BE2C (cell line): Measurements from ENCODE around the gene CACNA1B.

ENCODE experiments used
- DNase-seq: peaks from one replicate; pipeline ENCODE4 v3.0.0-alpha.2; 2020
- H3K27me3 ChIP-seq: fragments of 250-450 bp; sonication (Bioruptor Pico); 2 replicates; pipeline ENCODE4 v1.5.1; 2020; ENCODE audit warnings: mild to moderate bottlenecking
- H3K36me3 ChIP-seq: fragments of 250-450 bp; sonication (Bioruptor Pico); 2 replicates; pipeline ENCODE4 v1.5.1; 2020; ENCODE audit warnings: mild to moderate bottlenecking
- H3K4me1 ChIP-seq: fragments of 250-450 bp; sonication (Bioruptor Pico); 2 replicates; pipeline ENCODE4 v1.5.1; 2020
- H3K4me3 ChIP-seq: 2 replicates; pipeline ENCODE4 v1.5.1; 2011; ENCODE audit warnings: low read depth, low read length
- H3K9me3 ChIP-seq: fragments of 250-450 bp; sonication (Bioruptor Pico); 2 replicates; pipeline ENCODE4 v1.5.1; 2020
- TF ChIP-seq, protein P1 (sequence below): IDR thresholded peaks from 2 replicates; pipeline ENCODE4 v1.5.1; 2012; ENCODE audit warnings: mild to moderate bottlenecking, low read depth, low read length

The CACNA1B gene

DNA sequence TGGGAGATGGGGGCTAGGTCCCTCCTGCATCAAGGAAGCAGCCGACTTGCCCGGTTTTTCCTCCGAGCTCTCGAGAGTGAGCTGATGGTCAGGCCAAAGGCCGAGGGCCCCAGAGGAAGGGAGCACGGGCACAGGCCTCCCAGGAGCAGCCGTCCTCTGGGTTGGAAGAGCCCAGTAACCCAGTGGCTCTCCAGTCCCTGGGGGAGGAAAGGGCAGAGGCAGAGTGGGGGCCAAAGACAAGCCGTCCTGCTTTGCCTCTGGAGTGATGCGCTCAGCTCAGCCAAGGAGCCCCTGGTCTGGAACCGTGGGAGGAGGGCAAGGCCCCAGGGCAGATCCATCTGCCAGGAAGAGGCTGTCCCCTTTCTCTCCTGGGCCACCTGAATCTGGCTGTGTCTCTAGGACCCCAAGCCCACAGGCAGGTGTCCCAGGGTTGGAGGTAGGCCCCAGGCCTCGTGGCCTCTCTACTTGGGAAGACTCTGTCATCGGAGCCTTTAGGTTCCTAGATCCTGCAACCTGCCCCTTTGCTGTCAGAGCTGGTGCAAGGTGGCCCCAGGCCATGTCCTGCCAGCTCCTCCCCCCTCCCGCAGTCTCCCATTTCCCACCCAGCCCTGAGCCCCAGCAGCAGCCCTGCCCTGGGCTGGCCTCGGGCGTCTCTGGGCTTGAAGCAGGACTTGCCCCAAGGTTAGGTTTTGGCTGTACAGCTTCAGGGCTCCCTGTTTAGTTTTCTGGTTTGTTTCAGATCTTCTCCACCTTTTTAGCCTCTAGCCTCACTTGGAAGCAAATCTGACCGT, 224.1 kb downstream of the CACNA1B start:
- Histone ChIP-seq H3K27me3 (no peaks in the 10 kb centered on the region), H3K9me3 (no peaks in the 10 kb centered on the region), H3K4me3 (no peak overlapping the region), H3K36me3 (no peaks in the 10 kb centered on the region), H3K4me1 (no peaks in the 10 kb centered on the region)
- no peak for DNase-seq
- TF ChIP-seq, protein P1, sequence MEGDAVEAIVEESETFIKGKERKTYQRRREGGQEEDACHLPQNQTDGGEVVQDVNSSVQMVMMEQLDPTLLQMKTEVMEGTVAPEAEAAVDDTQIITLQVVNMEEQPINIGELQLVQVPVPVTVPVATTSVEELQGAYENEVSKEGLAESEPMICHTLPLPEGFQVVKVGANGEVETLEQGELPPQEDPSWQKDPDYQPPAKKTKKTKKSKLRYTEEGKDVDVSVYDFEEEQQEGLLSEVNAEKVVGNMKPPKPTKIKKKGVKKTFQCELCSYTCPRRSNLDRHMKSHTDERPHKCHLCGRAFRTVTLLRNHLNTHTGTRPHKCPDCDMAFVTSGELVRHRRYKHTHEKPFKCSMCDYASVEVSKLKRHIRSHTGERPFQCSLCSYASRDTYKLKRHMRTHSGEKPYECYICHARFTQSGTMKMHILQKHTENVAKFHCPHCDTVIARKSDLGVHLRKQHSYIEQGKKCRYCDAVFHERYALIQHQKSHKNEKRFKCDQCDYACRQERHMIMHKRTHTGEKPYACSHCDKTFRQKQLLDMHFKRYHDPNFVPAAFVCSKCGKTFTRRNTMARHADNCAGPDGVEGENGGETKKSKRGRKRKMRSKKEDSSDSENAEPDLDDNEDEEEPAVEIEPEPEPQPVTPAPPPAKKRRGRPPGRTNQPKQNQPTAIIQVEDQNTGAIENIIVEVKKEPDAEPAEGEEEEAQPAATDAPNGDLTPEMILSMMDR = no peak

DNA sequence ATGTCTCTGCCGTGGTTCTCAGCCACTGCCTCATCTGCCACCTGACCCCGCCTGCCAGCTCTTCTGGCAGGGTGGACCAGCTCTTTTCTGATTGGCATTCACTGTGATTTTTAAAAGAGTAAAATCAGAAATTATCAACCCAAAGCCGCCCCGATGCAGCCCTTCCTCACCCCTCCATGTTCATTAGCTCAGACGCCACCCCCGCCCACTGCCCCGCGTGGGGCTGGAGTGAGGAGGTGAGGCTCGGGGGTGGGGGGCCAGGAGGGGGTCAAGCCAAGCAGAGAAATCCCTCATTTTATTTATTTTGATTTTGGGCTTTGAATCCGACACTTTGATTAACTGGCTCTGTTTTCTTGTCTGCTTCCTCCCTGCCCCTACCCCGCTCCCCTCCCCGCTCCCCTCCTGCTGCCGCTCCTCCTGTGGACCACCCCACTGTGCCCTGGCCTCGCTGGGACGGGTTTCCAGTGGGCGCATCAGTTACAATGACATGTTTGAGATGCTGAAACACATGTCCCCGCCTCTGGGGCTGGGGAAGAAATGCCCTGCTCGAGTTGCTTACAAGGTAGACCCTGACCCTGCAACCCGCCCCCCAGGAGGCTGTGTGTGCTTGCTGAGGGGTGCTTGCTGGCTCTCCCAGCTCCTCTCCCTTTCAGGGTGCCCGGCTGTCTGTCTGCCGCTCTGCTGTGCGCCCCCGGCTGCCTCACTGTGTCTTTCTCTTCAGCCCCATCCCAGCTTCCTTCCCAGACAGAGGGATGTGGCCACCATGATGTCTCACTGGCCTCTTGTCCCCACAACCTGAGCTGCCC, 224.9 kb downstream of the CACNA1B start:
- no peaks in the 10 kb centered on the region for H3K4me1 ChIP-seq
- H3K4me3 ChIP-seq = no peak overlapping the region
- H3K9me3 ChIP-seq = no peaks in the 10 kb centered on the region
- TF ChIP-seq, protein P1 = no peak
- no peaks in the 10 kb centered on the region for H3K36me3 ChIP-seq
- H3K27me3 ChIP-seq = no peaks in the 10 kb centered on the region
- DNase-seq = no peak

DNA sequence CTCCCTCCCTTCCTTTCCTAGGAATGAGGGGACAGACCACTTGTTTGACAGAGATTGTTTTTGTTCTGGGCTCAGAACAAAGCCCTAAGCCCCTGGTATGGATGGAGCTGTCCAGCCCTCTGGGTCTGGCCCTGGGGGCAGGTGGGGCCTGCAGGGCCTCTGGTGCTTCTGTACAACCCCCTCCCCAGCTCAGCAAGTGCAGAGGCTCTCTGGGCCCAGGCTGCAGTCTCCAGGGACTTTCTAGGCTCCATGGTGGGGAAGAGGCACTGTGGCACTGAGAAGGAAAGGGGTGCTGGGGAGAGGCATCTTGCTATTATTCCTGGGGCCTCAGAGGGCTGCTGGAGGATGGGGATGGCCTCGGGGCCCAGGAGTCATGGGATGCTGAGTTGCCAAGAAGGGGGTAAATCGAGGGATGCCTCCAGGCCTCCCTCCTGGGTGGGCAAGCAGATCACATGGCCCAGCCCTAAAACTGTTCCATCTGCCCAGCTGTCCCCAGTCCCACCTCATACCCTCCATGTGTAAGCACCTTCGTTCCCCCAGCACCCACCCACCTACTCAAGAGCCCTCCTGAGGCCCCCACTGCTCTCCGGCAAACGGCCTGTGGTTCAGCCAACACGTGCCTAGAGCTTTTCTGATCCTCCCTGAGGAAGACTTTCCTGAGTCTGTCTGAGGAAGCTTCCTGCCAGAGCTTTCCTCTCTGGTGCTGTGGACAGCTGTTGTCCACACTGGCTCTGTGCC, 225.7 kb downstream of the CACNA1B start:
- no peaks in the 10 kb centered on the region for H3K27me3 ChIP-seq
- DNase-seq = no peak
- H3K9me3 ChIP-seq = no peaks in the 10 kb centered on the region
- no peaks in the 10 kb centered on the region for H3K4me1 ChIP-seq
- H3K4me3 ChIP-seq = no peak overlapping the region
- H3K36me3 ChIP-seq = no peaks in the 10 kb centered on the region
- TF ChIP-seq, protein P1 = no peak

DNA sequence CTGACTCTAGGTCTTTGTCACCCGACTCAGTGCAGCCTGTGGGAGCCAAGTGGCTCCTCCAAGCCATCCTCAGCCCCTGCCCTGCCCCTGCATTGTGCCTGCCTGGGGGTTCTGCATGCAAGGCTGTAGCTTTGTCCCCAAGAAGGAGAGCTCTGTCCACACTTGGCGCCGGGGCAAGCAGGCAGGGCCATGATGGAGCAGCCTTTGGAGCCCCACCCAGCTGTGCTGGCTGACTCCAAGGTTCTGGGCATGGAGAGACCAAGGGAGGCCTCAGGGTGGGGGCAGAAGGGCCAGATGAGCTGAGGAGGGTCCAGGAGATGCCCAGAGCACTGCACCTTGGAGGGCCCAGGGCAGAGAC, 226.2 kb downstream of the CACNA1B start:
- Histone ChIP-seq H3K4me3 (no peak overlapping the region), H3K36me3 (no peaks in the 10 kb centered on the region), H3K4me1 (no peaks in the 10 kb centered on the region), H3K27me3 (no peaks in the 10 kb centered on the region), H3K9me3 (no peaks in the 10 kb centered on the region)
- TF ChIP-seq, protein P1 = no peak
- no peak for DNase-seq

DNA sequence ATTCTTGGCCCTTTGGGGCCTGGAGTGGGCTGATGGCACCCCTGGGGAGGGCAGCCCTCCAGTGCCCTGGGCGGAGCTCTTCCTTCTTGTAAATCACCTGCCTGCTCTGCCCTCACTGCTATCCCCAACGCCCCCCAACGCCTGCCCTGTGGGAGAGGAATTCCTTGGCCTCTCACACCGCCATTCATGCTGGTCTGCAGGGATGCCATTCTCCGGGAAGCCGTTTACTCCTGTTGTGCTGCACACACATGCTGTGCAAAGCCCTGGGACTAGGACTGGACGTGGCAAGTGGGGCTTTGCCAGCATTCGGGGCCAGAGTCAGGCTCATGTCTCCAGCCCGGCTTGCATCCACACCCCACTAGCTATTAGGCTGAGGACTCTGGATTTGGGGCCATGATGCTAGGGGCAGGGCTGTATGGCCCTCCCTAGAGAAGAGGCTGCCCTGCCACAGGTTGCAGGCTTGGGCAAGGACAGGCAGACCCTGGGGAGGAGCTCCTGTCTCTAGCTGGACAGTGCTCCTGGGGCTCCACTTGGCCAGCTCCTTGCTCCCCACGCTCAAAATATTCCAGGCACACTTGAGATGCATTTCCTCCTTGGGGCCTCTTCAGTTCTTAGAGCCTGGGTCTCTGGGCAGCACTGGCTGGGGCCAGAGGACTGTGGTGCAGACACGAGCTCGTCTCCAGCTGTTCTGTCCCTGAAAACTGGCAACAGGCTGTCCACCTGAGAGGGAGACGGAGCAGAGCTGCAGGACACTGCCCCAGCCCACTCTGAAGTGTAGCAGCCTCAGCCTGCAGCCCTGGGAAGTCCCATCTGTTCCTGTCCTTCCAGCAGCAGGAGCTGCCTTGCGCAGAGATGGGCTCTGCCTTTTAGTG, 226.9 kb downstream of the CACNA1B start:
- H3K9me3 ChIP-seq = no peaks in the 10 kb centered on the region
- no peaks in the 10 kb centered on the region for H3K27me3 ChIP-seq
- TF ChIP-seq, protein P1 = no peak
- no peak overlapping the region for H3K4me3 ChIP-seq
- H3K36me3 ChIP-seq = no peaks in the 10 kb centered on the region
- DNase-seq = no peak
- no peaks in the 10 kb centered on the region for H3K4me1 ChIP-seq
